Smooth muscle cell (in vitro differentiated cells): ENCODE results near the gene IFIT1B. TPM values are rescaled to one million over a fixed set of nuclear protein-coding genes. Genes with fewer than 3 reads are reported as not detected.
"Not testable (repeated sequence)": the region's sequence is repeated elsewhere in the genome, so short reads cannot be mapped to it uniquely, and the experiment has no call there.

Experiments
- DNase-seq: peaks from one replicate; lab custom pipeline; 2025; ENCODE audit not compliant: unreplicated experiment; lab: John Stamatoyannopoulos, UW
- H2AFZ ChIP-seq: fragments of 200-600 bp; sonication (generic); 2 replicates; pipeline ENCODE4 v1.6.0; 2016; ENCODE audit warnings: antibody characterized with exemption, low read depth, mild to moderate bottlenecking
- H3F3A ChIP-seq: fragments of 200-600 bp; sonication (generic); 2 replicates; pipeline ENCODE4 v1.6.0; 2017; ENCODE audit warnings: antibody characterized with exemption, low read depth
- H3K27ac ChIP-seq: fragments of 200-600 bp; sonication (generic); 2 replicates; pipeline ENCODE4 v1.5.1; 2016; ENCODE audit warnings: low read depth, mild to moderate bottlenecking
- H3K27me3 ChIP-seq: fragments of 200-600 bp; sonication (generic); 2 replicates; pipeline ENCODE4 v1.6.1; 2016; ENCODE audit warnings: low read depth, mild to moderate bottlenecking
- H3K36me3 ChIP-seq: fragments of 200-600 bp; sonication (generic); 2 replicates; pipeline ENCODE4 v1.5.1; 2016; ENCODE audit warnings: low read depth
- H3K4me1 ChIP-seq: fragments of 200-600 bp; sonication (generic); 2 replicates; pipeline ENCODE4 v1.5.1; 2016; ENCODE audit warnings: low read depth
- H3K4me2 ChIP-seq: fragments of 200-600 bp; sonication (generic); 2 replicates; pipeline ENCODE4 v1.6.0; 2016; ENCODE audit warnings: mild to moderate bottlenecking
- H3K4me3 ChIP-seq: fragments of 200-600 bp; sonication (generic); 2 replicates; pipeline ENCODE4 v1.5.1; 2016; ENCODE audit warnings: mild to moderate bottlenecking
- H3K79me2 ChIP-seq: fragments of 200-600 bp; sonication (generic); 2 replicates; pipeline ENCODE4 v1.6.0; 2016; ENCODE audit warnings: low read depth, mild to moderate bottlenecking
- H3K9ac ChIP-seq: fragments of 200-600 bp; sonication (generic); 2 replicates; pipeline ENCODE4 v1.6.0; 2016; ENCODE audit warnings: low read depth
- H3K9me3 ChIP-seq: fragments of 200-600 bp; sonication (generic); replicated peaks from 2 replicates; pipeline ENCODE4 v1.5.1; 2016; ENCODE audit warnings: low read depth
- H4K20me1 ChIP-seq: fragments of 200-600 bp; sonication (generic); 2 replicates; pipeline ENCODE4 v1.6.0; 2016; ENCODE audit warnings: low read depth
- CTCF ChIP-seq: fragments of 200-600 bp; sonication (generic); IDR thresholded peaks from 2 replicates; pipeline ENCODE4 v1.5.1; 2017; ENCODE audit warnings: borderline replicate concordance, mild to moderate bottlenecking, antibody characterized with exemption; ENCODE audit not compliant: insufficient read depth, poor library complexity, severe bottlenecking
- WGBS: methylation state at CpG from one replicate; pipeline ENCODE4 v1.1.7; 2016; ENCODE audit warnings: low lambda C conversion rate; 5-methylcytosine and 5-hydroxymethylcytosine counted together
- polyA plus RNA-seq: library from polyadenylated mRNA; unstranded; fragments of >200 nt; fragmentation: Nextera tagmentation; extraction: Ambion mirVana; gene quantifications from 2 replicates; pipeline ENCODE4 v1.2.1, GENCODE V29; 2016
- total RNA-seq: library from RNA; depleted of rRNA; stranded (reverse); fragments of >200 nt; gene quantifications from 2 replicates; pipeline ENCODE4 v1.2.3, GENCODE V29; 2014

The IFIT1B gene
- total and polyA plus RNA-seq, 2 experiments from 2014 or later, result not detected

- no peaks in the 10 kb centered on the region for H4K20me1 ChIP-seq
- H3K4me1 ChIP-seq, result peaks cover 3% of the 10 kb centered on the region
- no peaks in the 10 kb centered on the region for H3K79me2 ChIP-seq
- DNase-seq, result no peak
- WGBS, result 95% methylated on average over 5 of the region's 5 CpGs
- H3K4me2 ChIP-seq, result no peak overlapping the region
- peaks cover 12% of the 10 kb centered on the region for H3F3A ChIP-seq
- no peak overlapping the region for H3K9ac ChIP-seq
- H2AFZ ChIP-seq, result peak overlapping the region; percentile 50
- H3K4me3 ChIP-seq, result no peak overlapping the region
- no peaks in the 10 kb centered on the region for H3K9me3 ChIP-seq
- no peak overlapping the region for H3K27ac ChIP-seq
- no peaks in the 10 kb centered on the region for H3K36me3 ChIP-seq
- TF ChIP-seq CTCF, result no peak
- no peaks in the 10 kb centered on the region for H3K27me3 ChIP-seq
Observed at GRCh38 chr10:89390476-89391225, 12.8 kb downstream of the IFIT1B start.

GRCh38 chr10:89391226-89391576, 13.3 kb downstream of the IFIT1B start:
- not testable (repeated sequence) for H3K27me3 ChIP-seq, H3K4me1 ChIP-seq, H2AFZ ChIP-seq

GRCh38 chr10:89391907-89392756, 14.3 kb downstream of the IFIT1B start, which contains the start of gene IFIT1:
TSS of gene IFIT1 (plus strand) at chr10:89392623. CDS start at chr10:89392713, 90 bp downstream.
- peak within 1 kb of the TSS; percentile 66 for H3K4me3 ChIP-seq
- H4K20me1 ChIP-seq, result no peaks in the 10 kb centered on the region
- H3F3A ChIP-seq, result peaks cover 12% of the 10 kb centered on the region
- no peak for TF ChIP-seq CTCF
- H3K4me1 ChIP-seq, result peaks cover 3% of the 10 kb centered on the region
- peak within 1 kb of the TSS; percentile 33 for H3K9ac ChIP-seq
- H3K36me3 ChIP-seq, result no peaks in the 10 kb centered on the region
- peak within 1 kb of the TSS; percentile 60 for H3K27ac ChIP-seq
- 20% methylated on average over 8 of the region's 8 CpGs for WGBS
- no peak for DNase-seq
- H3K9me3 ChIP-seq, result no peaks in the 10 kb centered on the region
- peak within 1 kb of the TSS; percentile 91 for H3K4me2 ChIP-seq
- no peaks in the 10 kb centered on the region for H3K27me3 ChIP-seq
- H3K79me2 ChIP-seq, result no peaks in the 10 kb centered on the region
- peak within 1 kb of the TSS; percentile 90 for H2AFZ ChIP-seq

More at GRCh38 chr10:89391226-89391576, 13.3 kb downstream of the IFIT1B start:
- not testable (repeated sequence) for H4K20me1 ChIP-seq, H3K9me3 ChIP-seq, H3K4me3 ChIP-seq, H3K4me2 ChIP-seq, H3K79me2 ChIP-seq, H3K36me3 ChIP-seq, H3K9ac ChIP-seq, H3K27ac ChIP-seq, DNase-seq
- H3F3A ChIP-seq, result peaks cover 12% of the 10 kb centered on the region
- 96% methylated on average over 4 of the region's 4 CpGs for WGBS

GRCh38 chr10:89392974-89393373, 15.1 kb downstream of the IFIT1B start:
- no peaks in the 10 kb centered on the region for H3K27me3 ChIP-seq
- H3K9ac ChIP-seq, result no peak overlapping the region
- no peaks in the 10 kb centered on the region for H4K20me1 ChIP-seq
- H2AFZ ChIP-seq, result no peak overlapping the region
- peak overlapping the region; percentile 66 for H3K4me3 ChIP-seq
- WGBS, result 12% methylated on average over 2 of the region's 2 CpGs
- peaks cover 3% of the 10 kb centered on the region for H3K4me1 ChIP-seq
- no peak for DNase-seq
- H3K79me2 ChIP-seq, result no peaks in the 10 kb centered on the region
- H3K9me3 ChIP-seq, result no peaks in the 10 kb centered on the region
- TF ChIP-seq CTCF, result no peak
- peaks cover 12% of the 10 kb centered on the region for H3F3A ChIP-seq
- peak overlapping the region; percentile 60 for H3K27ac ChIP-seq
- H3K36me3 ChIP-seq, result no peaks in the 10 kb centered on the region
- peak overlapping the region; percentile 91 for H3K4me2 ChIP-seq
